ENCODE measurements around the gene OR2C3.

The OR2C3 gene

GRCh38 chr1:247496581-247497285, 39.5 kb downstream of the OR2C3 start:
- Histone ChIP-seq H3K4me1 (ENCODE audit: control extremely low read depth in 1 of 4, control insufficient read depth in 4 of 4, insufficient read depth in 4 of 4, low read length in 3 of 4) (peaks cover 0 to 13% (median 3%) of the 10 kb centered on the region in 4 experiments), H3K4me3 (ENCODE audit: control insufficient read depth in 1 of 7, extremely low read depth in 1 of 7, insufficient read depth in 4 of 7, low read depth in 2 of 7, low read length in 6 of 7) (no peak overlapping the region), H3K27ac (ENCODE audit: insufficient read depth in 1 of 2, low read depth in 1 of 2, low read length in 2 of 2, poor library complexity in 1 of 2, severe bottlenecking in 2 of 2) (no peak overlapping the region), H3K9me3 (ENCODE audit: control extremely low read depth in 1 of 5, control insufficient read depth in 4 of 5, insufficient read depth in 2 of 5, low read depth in 1 of 5, low read length in 4 of 5) (no peaks in the 10 kb centered on the region), H3K27me3 (replicated peaks in 2 of 5; ENCODE audit: control insufficient read depth in 4 of 5, insufficient read depth in 5 of 5, low read length in 4 of 5) (no peaks in the 10 kb centered on the region), H3K36me3 (ENCODE audit: control insufficient read depth in 4 of 4, insufficient read depth in 4 of 4, low read length in 3 of 4) (no peaks in the 10 kb centered on the region)
- 100% methylated on average over 1 of the region's 10 CpGs for WGBS (ENCODE audit: insufficient coverage)
- ChIA-PET CTCF (interaction anchor here (0.9 to 1.4 kb wide), 3 partner anchors 9 to 13 kb away, joined by 3 to 4 read pairs (median 3); no protein-coding TSS in a partner anchor), POLR2A (no interaction called here)
- no peak for DNase-seq

GRCh38 chr1:247494767-247495166, 41.5 kb downstream of the OR2C3 start:
- Histone ChIP-seq H3K9me3 (ENCODE audit: control extremely low read depth in 1 of 5, control insufficient read depth in 4 of 5, insufficient read depth in 2 of 5, low read depth in 1 of 5, low read length in 4 of 5) (no peaks in the 10 kb centered on the region), H3K27me3 (replicated peaks in 2 of 5; ENCODE audit: control insufficient read depth in 4 of 5, insufficient read depth in 5 of 5, low read length in 4 of 5) (no peaks in the 10 kb centered on the region), H3K4me3 (ENCODE audit: control insufficient read depth in 1 of 7, extremely low read depth in 1 of 7, insufficient read depth in 4 of 7, low read depth in 2 of 7, low read length in 6 of 7) (no peak overlapping the region), H3K36me3 (ENCODE audit: control insufficient read depth in 4 of 4, insufficient read depth in 4 of 4, low read length in 3 of 4) (no peaks in the 10 kb centered on the region), H3K27ac (ENCODE audit: insufficient read depth in 1 of 2, low read depth in 1 of 2, low read length in 2 of 2, poor library complexity in 1 of 2, severe bottlenecking in 2 of 2) (no peak overlapping the region), H3K4me1 (ENCODE audit: control extremely low read depth in 1 of 4, control insufficient read depth in 4 of 4, insufficient read depth in 4 of 4, low read length in 3 of 4) (peaks cover 0 to 13% (median 4%) of the 10 kb centered on the region in 4 experiments)
- 17% methylated on average over 2 of the region's 2 CpGs for WGBS (ENCODE audit: insufficient coverage)
- DNase-seq = peak; percentile 66 to 90 (median 85)
- CTCF ChIA-PET = interaction anchor here (0.8 to 1.0 kb wide), 2 partner anchors 49 to 122 kb away, joined by 3 read pairs; no protein-coding TSS in a partner anchor
- POLR2A ChIA-PET = no interaction called here

GRCh38 chr1:247493106-247493505, 43.1 kb downstream of the OR2C3 start:
- ChIA-PET POLR2A (no interaction called here), CTCF (interaction anchor here (0.7 kb wide), 1 partner anchor 103 kb away, joined by 3 read pairs; no protein-coding TSS in a partner anchor)
- DNase-seq = peak in 1 of 3 donors; percentile 6
- peaks cover 0 to 4% (median 0%) of the 10 kb centered on the region in 5 experiments for H3K27me3 ChIP-seq (replicated peaks in 2 of 5; ENCODE audit: control insufficient read depth in 4 of 5, insufficient read depth in 5 of 5, low read length in 4 of 5)
- H3K9me3 ChIP-seq (ENCODE audit: control extremely low read depth in 1 of 5, control insufficient read depth in 4 of 5, insufficient read depth in 2 of 5, low read depth in 1 of 5, low read length in 4 of 5) = no peaks in the 10 kb centered on the region
- no peak overlapping the region for H3K4me3 ChIP-seq (ENCODE audit: control insufficient read depth in 1 of 7, extremely low read depth in 1 of 7, insufficient read depth in 4 of 7, low read depth in 2 of 7, low read length in 6 of 7)
- H3K27ac ChIP-seq (ENCODE audit: insufficient read depth in 1 of 2, low read depth in 1 of 2, low read length in 2 of 2, poor library complexity in 1 of 2, severe bottlenecking in 2 of 2) = no peak overlapping the region
- H3K36me3 ChIP-seq (ENCODE audit: control insufficient read depth in 4 of 4, insufficient read depth in 4 of 4, low read length in 3 of 4) = no peaks in the 10 kb centered on the region
- WGBS (ENCODE audit: insufficient coverage) = 100% methylated on average over 1 of the region's 1 CpG
- H3K4me1 ChIP-seq (ENCODE audit: control extremely low read depth in 1 of 4, control insufficient read depth in 4 of 4, insufficient read depth in 4 of 4, low read length in 3 of 4) = peaks cover 0 to 13% (median 4%) of the 10 kb centered on the region in 4 experiments

GRCh38 chr1:247491328-247491727, 44.9 kb downstream of the OR2C3 start:
- POLR2A ChIA-PET = interaction anchor here (0.6 kb wide), 1 partner anchor 423 kb away, joined by 3 read pairs; no protein-coding TSS in a partner anchor
- Histone ChIP-seq H3K4me1 (ENCODE audit: control extremely low read depth in 1 of 4, control insufficient read depth in 4 of 4, insufficient read depth in 4 of 4, low read length in 3 of 4) (peaks cover 0 to 13% (median 5%) of the 10 kb centered on the region in 4 experiments), H3K27me3 (replicated peaks in 2 of 5; ENCODE audit: control insufficient read depth in 4 of 5, insufficient read depth in 5 of 5, low read length in 4 of 5) (peaks cover 0 to 4% (median 0%) of the 10 kb centered on the region in 5 experiments), H3K36me3 (ENCODE audit: control insufficient read depth in 4 of 4, insufficient read depth in 4 of 4, low read length in 3 of 4) (no peaks in the 10 kb centered on the region), H3K4me3 (ENCODE audit: control insufficient read depth in 1 of 7, extremely low read depth in 1 of 7, insufficient read depth in 4 of 7, low read depth in 2 of 7, low read length in 6 of 7) (no peak overlapping the region), H3K27ac (ENCODE audit: insufficient read depth in 1 of 2, low read depth in 1 of 2, low read length in 2 of 2, poor library complexity in 1 of 2, severe bottlenecking in 2 of 2) (no peak overlapping the region), H3K9me3 (ENCODE audit: control extremely low read depth in 1 of 5, control insufficient read depth in 4 of 5, insufficient read depth in 2 of 5, low read depth in 1 of 5, low read length in 4 of 5) (no peaks in the 10 kb centered on the region)
- CTCF ChIA-PET = interaction anchor here (0.9 to 8.6 kb wide), 9 partner anchors 15 to 117 kb away, joined by 3 to 96 read pairs (median 5); no protein-coding TSS in a partner anchor
- WGBS (ENCODE audit: insufficient coverage) = 69% methylated on average over 12 of the region's 12 CpGs
- DNase-seq = peak in 2 of 3 donors; percentile 49 to 66

GRCh38 chr1:247487057-247487456, 49.2 kb downstream of the OR2C3 start:
- DNase-seq = peak; percentile 74 to 81 (median 78)

GRCh38 chr1:247482747-247483146, 53.5 kb downstream of the OR2C3 start:
- Histone ChIP-seq H3K36me3 (ENCODE audit: control insufficient read depth in 4 of 4, insufficient read depth in 4 of 4, low read length in 3 of 4) (no peaks in the 10 kb centered on the region), H3K9me3 (ENCODE audit: control extremely low read depth in 1 of 5, control insufficient read depth in 4 of 5, insufficient read depth in 2 of 5, low read depth in 1 of 5, low read length in 4 of 5) (no peaks in the 10 kb centered on the region)

More at GRCh38 chr1:247487057-247487456, 49.2 kb downstream of the OR2C3 start:
- H3K36me3 ChIP-seq (ENCODE audit: control insufficient read depth in 4 of 4, insufficient read depth in 4 of 4, low read length in 3 of 4) = no peaks in the 10 kb centered on the region
- peaks cover 0 to 2% (median 1%) of the 10 kb centered on the region in 4 experiments for H3K4me1 ChIP-seq (ENCODE audit: control extremely low read depth in 1 of 4, control insufficient read depth in 4 of 4, insufficient read depth in 4 of 4, low read length in 3 of 4)
- H3K27me3 ChIP-seq (replicated peaks in 2 of 5; ENCODE audit: control insufficient read depth in 4 of 5, insufficient read depth in 5 of 5, low read length in 4 of 5) = peaks cover 0 to 4% (median 0%) of the 10 kb centered on the region in 5 experiments
- H3K27ac ChIP-seq (ENCODE audit: insufficient read depth in 1 of 2, low read depth in 1 of 2, low read length in 2 of 2, poor library complexity in 1 of 2, severe bottlenecking in 2 of 2) = no peak overlapping the region
- ChIA-PET CTCF (interaction anchor here (0.7 to 8.6 kb wide), 18 partner anchors 11 to 119 kb away, joined by 3 to 96 read pairs (median 4); partner anchors contain the start of gene NLRP3), POLR2A (no interaction called here)
- H3K9me3 ChIP-seq (ENCODE audit: control extremely low read depth in 1 of 5, control insufficient read depth in 4 of 5, insufficient read depth in 2 of 5, low read depth in 1 of 5, low read length in 4 of 5) = no peaks in the 10 kb centered on the region
- H3K4me3 ChIP-seq (ENCODE audit: control insufficient read depth in 1 of 7, extremely low read depth in 1 of 7, insufficient read depth in 4 of 7, low read depth in 2 of 7, low read length in 6 of 7) = no peak overlapping the region

More at GRCh38 chr1:247482747-247483146, 53.5 kb downstream of the OR2C3 start:
- Histone ChIP-seq H3K27ac (ENCODE audit: insufficient read depth in 1 of 2, low read depth in 1 of 2, low read length in 2 of 2, poor library complexity in 1 of 2, severe bottlenecking in 2 of 2) (no peak overlapping the region), H3K27me3 (replicated peaks in 2 of 5; ENCODE audit: control insufficient read depth in 4 of 5, insufficient read depth in 5 of 5, low read length in 4 of 5) (no peaks in the 10 kb centered on the region), H3K4me1 (ENCODE audit: control extremely low read depth in 1 of 4, control insufficient read depth in 4 of 4, insufficient read depth in 4 of 4, low read length in 3 of 4) (peaks cover 0 to 3% (median 1%) of the 10 kb centered on the region in 4 experiments), H3K4me3 (ENCODE audit: control insufficient read depth in 1 of 7, extremely low read depth in 1 of 7, insufficient read depth in 4 of 7, low read depth in 2 of 7, low read length in 6 of 7) (no peak overlapping the region)
- CTCF ChIA-PET = interaction anchor here (1.3 kb wide), 1 partner anchor 93 kb away, joined by 4 read pairs; no protein-coding TSS in a partner anchor
- POLR2A ChIA-PET = no interaction called here
- WGBS (ENCODE audit: insufficient coverage) = 100% methylated on average over 1 of the region's 1 CpG
- no peak for DNase-seq
